ENCODE results near the gene REM2.

DNA sequence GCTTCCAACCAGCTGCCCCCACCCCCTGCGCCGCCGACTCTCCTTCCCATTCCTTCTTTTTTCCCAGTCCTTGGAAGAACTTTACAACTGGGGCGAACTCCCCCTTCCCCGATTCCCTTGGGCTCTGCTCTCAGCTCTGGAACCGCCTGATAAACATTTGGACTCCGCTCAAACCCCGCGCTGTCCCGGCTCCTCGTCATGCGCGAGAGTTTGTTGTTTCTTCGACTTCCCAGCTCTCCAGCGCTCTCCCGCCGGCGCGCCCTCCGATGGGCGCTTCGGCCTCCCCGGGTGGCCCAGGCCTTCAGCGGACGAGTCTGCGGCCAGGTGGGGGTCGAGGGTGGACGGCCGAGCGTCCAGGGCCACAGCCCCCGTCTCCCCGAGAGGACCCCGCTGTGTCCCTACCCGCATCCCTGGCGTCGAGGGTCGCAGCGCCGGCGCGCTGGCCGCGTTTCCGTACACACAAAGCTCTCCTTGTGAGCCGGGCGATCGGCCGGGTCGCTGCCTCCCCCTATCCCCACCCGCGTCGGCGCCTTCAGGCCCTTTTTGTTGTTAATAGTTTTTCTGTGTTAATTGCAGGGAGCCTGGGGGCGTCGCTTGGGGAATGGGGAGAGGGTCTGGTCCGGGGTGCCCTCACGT is 45.8 kb upstream of the REM2 start:
- TF ChIP-seq SIN3A (IDR thresholded peaks at IDR 0.05; ENCODE audit: borderline replicate concordance, insufficient read depth, low read depth, low read length) = no peak
- TF ChIP-seq POLR2AphosphoS5 (IDR thresholded peaks at IDR 0.05; ENCODE audit: low read depth, low read length) = no peak
- TF ChIP-seq TCF7L2 (IDR thresholded peaks at IDR 0.05; ENCODE audit: low read depth, low read length) = no peak
